K562 treated with DMSO at 1 percent for 48 hours (cell line): ENCODE results near the gene HOOK1. TPM values are rescaled to one million over a fixed set of nuclear protein-coding genes. Genes with fewer than 3 reads are reported as not detected.

ENCODE experiments used
- total RNA-seq: library from RNA; unstranded; fragments of 300-600 nt; gene quantifications from 2 replicates; pipeline ENCODE4 v1.2.3, GENCODE V29; 2022; ENCODE audit warnings: low replicate concordance; ENCODE audit errors: extremely low read depth

HOOK1 gene
- not detected in 2 replicates for total RNA-seq

GRCh38 chr1:59814901-59815825 lies at the start of gene HOOK1:
TSS of gene HOOK1 (plus strand) at chr1:59814949. CDS start at chr1:59815118, 169 bp downstream.

Other genes starting within 250 kb of the HOOK1 start
- not detected in 2 replicates for gene CYP2J2, start 111.8 kb downstream of the HOOK1 start, total RNA-seq